Gastrocnemius medialis (tissue), 4 donors: ENCODE measurements around the gene MAGIX. TPM values are rescaled to one million over a fixed set of nuclear protein-coding genes. Genes with fewer than 3 reads are reported as not detected.

Experiments used
- ATAC-seq, 2 donors: fragments of 150-250 bp; one replicate each; pipeline ENCODE4 v1.9.1; 2016
- DNase-seq, 2 donors: peaks; one replicate each; pipeline ENCODE4 v3.0.0-alpha.2; 2019
- H3K27ac ChIP-seq, 4 donors: fragments of 200-600 bp; sonication (generic); 1 replicate in 1 of 4; 2 replicates in 3 of 4; pipeline ENCODE4 v1.5.1; 2016 to 2018; ENCODE audit warnings: mild to moderate bottlenecking in 2 of 4, moderate library complexity in 1 of 4
- H3K27me3 ChIP-seq, 3 donors: fragments of 200-600 bp; sonication (generic) in 2 of 3; 1 replicate in 1 of 3; 2 replicates in 2 of 3; pipeline versions ENCODE4 v1.5.1 to v1.6.0; 2016 to 2019; ENCODE audit warnings: mild to moderate bottlenecking in 1 of 3, moderate library complexity in 1 of 3
- H3K36me3 ChIP-seq, 2 donors: fragments of 200-600 bp; sonication (generic) in 1 of 2; one replicate each; pipeline ENCODE4 v1.5.1; 2017 to 2018
- H3K4me1 ChIP-seq, 2 donors: fragments of 200-600 bp; sonication (generic) in 1 of 2; one replicate each; pipeline ENCODE4 v1.5.1; 2016 to 2017; ENCODE audit warnings: mild to moderate bottlenecking in 2 of 2
- H3K4me3 ChIP-seq, 4 donors: fragments of 200-600 bp; sonication (generic) in 3 of 4; 1 replicate in 1 of 4; 2 replicates in 3 of 4; pipeline ENCODE4 v1.5.1; 2016 to 2019; ENCODE audit warnings: mild to moderate bottlenecking in 2 of 4
- H3K9me3 ChIP-seq, 3 donors: fragments of 200-600 bp; sonication (generic) in 2 of 3; 1 replicate in 1 of 3; 2 replicates in 2 of 3; pipeline ENCODE4 v1.5.1; 2016 to 2019
- POLR2A ChIP-seq, 2 donors: fragments of 450-650 bp; IDR thresholded peaks; one replicate each; pipeline ENCODE4 v1.6.1; 2017; ENCODE audit warnings: antibody characterized with exemption in 2 of 2, mild to moderate bottlenecking in 2 of 2, moderate library complexity in 2 of 2
- in situ Hi-C, 4 donors: fragments of 200-750 bp; cut with MboI; loops; one replicate each; pipeline versions ENCODE4 v1.15.0 to v1.8.0; 2017; ENCODE audit warnings: low sequenced_read_pairs in 4 of 4
- intact Hi-C: fragments of 100-400 bp; cut with DNase I; formaldehyde crosslinking; loops from one replicate; pipeline ENCODE4 v1.15.1; 2023; ENCODE audit warnings: low total_unique reads
- total RNA-seq, 4 donors: library from RNA; depleted of rRNA; stranded (reverse); fragments of >200 nt; gene quantifications; one replicate each; pipeline versions ENCODE4 v1.1.0 to v1.2.3, GENCODE V29; 2016
- TF ChIP-seq, protein P1 (sequence below), 5 experiments: fragments of 450-650 bp in 3 of 5; fragments of 200-600 bp in 2 of 5; sonication (generic) in 2 of 5; IDR thresholded peaks in 4 of 5; conservative IDR thresholded peaks in 1 of 5; 1 replicate in 4 of 5; 2 replicates in 1 of 5; pipeline ENCODE4 v1.5.1; 2016 to 2019; ENCODE audit warnings: antibody characterized with exemption in 5 of 5, mild to moderate bottlenecking in 3 of 5, moderate library complexity in 3 of 5

MAGIX gene
- total RNA-seq, 4 donors from 2014 or later: 2.7 to 7.3 (median 5.3) TPM

DNA sequence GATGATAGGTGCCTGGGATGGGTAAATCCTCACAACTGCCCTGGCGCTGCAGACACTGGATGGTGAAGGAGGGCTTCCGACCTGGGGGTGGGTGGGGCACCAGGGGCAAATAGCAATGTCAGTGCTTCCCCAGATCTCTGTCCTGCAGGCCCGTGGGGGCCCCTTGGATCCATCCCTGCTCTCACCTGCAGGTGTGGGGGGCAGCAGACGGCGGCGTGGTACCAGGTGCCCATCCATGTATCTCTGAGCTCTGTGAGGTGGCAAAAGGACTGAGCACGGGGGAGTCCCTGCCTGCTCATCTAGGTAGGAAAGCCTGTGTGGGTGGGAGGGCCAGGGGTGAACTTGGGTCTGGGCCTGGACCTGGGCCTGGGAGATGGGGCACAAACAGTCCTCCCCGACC lies 44.0 kb downstream of the MAGIX start:
- H3K4me3 ChIP-seq: no peak overlapping the region
- intact Hi-C loops: no loop called here
- in situ Hi-C loops: no loop called here
- H3K4me1 ChIP-seq: no peaks in the 10 kb centered on the region
- H3K27ac ChIP-seq: no peak overlapping the region
- DNase-seq (no peak), ATAC-seq (no peak)
- no peaks in the 10 kb centered on the region for H3K9me3 ChIP-seq
- no peak for TF ChIP-seq POLR2A (IDR thresholded peaks at IDR 0.05)
- TF ChIP-seq, protein P1, sequence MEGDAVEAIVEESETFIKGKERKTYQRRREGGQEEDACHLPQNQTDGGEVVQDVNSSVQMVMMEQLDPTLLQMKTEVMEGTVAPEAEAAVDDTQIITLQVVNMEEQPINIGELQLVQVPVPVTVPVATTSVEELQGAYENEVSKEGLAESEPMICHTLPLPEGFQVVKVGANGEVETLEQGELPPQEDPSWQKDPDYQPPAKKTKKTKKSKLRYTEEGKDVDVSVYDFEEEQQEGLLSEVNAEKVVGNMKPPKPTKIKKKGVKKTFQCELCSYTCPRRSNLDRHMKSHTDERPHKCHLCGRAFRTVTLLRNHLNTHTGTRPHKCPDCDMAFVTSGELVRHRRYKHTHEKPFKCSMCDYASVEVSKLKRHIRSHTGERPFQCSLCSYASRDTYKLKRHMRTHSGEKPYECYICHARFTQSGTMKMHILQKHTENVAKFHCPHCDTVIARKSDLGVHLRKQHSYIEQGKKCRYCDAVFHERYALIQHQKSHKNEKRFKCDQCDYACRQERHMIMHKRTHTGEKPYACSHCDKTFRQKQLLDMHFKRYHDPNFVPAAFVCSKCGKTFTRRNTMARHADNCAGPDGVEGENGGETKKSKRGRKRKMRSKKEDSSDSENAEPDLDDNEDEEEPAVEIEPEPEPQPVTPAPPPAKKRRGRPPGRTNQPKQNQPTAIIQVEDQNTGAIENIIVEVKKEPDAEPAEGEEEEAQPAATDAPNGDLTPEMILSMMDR (IDR thresholded peaks at IDR 0.05 in 4 of 5, conservative IDR thresholded peaks at IDR 0.05 in 1 of 5): no peak
- no peaks in the 10 kb centered on the region for H3K27me3 ChIP-seq
- no peaks in the 10 kb centered on the region for H3K36me3 ChIP-seq

DNA sequence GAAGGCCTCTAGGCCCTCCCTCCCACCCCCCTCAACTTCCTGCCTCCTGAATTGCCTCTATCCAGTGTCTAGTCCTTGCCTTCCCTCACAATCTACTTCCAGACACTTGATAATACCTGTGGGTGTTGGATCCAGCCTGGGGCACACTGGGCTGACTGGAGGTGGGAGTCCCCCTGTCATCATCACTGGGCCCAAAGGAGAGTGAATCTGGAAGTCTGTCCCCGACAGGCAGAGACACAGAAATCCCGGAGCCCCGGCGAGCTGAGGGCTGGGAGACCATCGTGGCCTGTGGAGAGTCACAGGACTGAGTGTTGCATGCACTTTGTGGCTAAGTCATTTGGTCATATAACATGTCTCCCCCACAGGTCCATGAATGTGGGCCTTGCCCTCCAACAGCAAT lies 45.8 kb downstream of the MAGIX start:
- H3K9me3 ChIP-seq: no peaks in the 10 kb centered on the region
- no peaks in the 10 kb centered on the region for H3K36me3 ChIP-seq
- no peaks in the 10 kb centered on the region for H3K27me3 ChIP-seq
- no peak for ATAC-seq
- intact Hi-C loops: no loop called here
- in situ Hi-C loops: no loop called here
- no peak for TF ChIP-seq POLR2A (IDR thresholded peaks at IDR 0.05)
- TF ChIP-seq, protein P1 (IDR thresholded peaks at IDR 0.05 in 4 of 5, conservative IDR thresholded peaks at IDR 0.05 in 1 of 5): no peak
- no peak for DNase-seq
- no peak overlapping the region for H3K27ac ChIP-seq
- no peak overlapping the region for H3K4me3 ChIP-seq
- no peaks in the 10 kb centered on the region for H3K4me1 ChIP-seq

DNA sequence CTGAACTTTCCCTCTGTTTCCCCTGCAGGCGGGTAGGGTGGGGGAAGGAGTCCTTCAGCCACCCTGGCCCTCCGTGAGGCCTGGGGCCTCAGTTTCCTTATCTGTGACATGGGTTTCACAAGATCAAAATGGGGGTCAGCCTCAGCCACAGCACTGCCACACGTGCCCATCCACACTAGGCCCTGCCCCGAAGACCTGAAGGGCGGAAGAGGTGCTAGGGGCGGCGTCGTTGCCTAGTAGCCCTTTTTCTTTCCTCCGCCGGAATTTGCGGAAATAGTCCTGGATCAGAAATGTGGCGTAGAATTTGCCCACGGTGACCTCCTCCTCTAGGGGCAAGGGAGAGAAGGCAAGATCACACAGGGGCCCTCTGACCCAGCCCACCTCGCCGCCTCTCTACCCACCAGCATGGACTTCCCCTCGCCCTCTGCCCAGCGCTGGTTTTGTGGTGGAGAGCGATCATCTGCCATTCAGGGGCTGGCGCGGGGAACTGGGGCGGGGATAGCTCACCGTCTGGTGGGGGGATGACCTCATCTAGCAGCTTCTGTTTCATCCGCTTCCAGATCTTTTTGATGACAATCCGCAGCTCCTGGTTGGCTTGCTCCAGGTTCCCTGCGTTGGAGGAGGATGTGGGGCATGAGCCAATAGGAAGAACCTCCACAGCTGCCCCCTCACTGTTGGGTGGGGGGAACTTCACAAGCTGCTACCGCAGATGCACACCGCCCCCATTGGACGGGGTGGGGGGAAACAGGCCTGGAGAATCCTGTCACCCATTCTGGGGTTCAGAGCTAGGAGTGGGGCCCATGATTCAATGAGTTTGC lies 47.1 kb downstream of the MAGIX start:
- no peaks in the 10 kb centered on the region for H3K4me1 ChIP-seq
- ATAC-seq: no peak
- H3K27ac ChIP-seq: no peak overlapping the region
- no peaks in the 10 kb centered on the region for H3K9me3 ChIP-seq
- H3K4me3 ChIP-seq: no peak overlapping the region
- no peak for DNase-seq
- in situ Hi-C loops (no loop called here), intact Hi-C loops (no loop called here)
- no peaks in the 10 kb centered on the region for H3K27me3 ChIP-seq
- TF ChIP-seq, protein P1 (IDR thresholded peaks at IDR 0.05 in 4 of 5, conservative IDR thresholded peaks at IDR 0.05 in 1 of 5): no peak
- no peak for TF ChIP-seq POLR2A (IDR thresholded peaks at IDR 0.05)
- no peaks in the 10 kb centered on the region for H3K36me3 ChIP-seq

DNA sequence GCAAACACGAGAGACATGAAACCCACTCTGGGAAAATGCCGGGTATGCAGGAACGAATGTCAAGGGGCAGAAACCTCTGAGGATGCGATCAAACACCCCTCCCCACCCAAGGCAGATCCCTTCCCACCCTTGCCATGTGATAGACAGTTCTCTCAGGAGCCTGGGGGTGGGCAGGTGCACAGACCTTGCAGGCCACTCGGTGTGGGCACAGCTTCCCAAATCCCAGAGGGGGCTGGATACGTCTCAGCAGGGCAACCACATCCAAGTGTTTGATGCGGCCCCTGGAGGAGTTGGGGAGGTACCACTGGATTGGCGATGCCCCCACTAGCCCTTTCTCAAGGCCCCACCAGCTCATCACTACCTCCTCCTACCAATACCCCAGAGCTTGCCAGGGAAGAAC lies 47.8 kb downstream of the MAGIX start:
- intact Hi-C loops: no loop called here
- Histone ChIP-seq H3K4me1 (no peaks in the 10 kb centered on the region), H3K36me3 (no peaks in the 10 kb centered on the region), H3K9me3 (no peaks in the 10 kb centered on the region), H3K27me3 (no peaks in the 10 kb centered on the region), H3K4me3 (no peak overlapping the region), H3K27ac (no peak overlapping the region)
- TF ChIP-seq, protein P1 (IDR thresholded peaks at IDR 0.05 in 4 of 5, conservative IDR thresholded peaks at IDR 0.05 in 1 of 5): no peak
- TF ChIP-seq POLR2A (IDR thresholded peaks at IDR 0.05): no peak
- ATAC-seq (no peak), DNase-seq (no peak)
- in situ Hi-C loops: no loop called here
